HG03025 (cell line): Measurements from ENCODE around the gene ZNF620.
"Not testable (repeated sequence)": the region's sequence is repeated elsewhere in the genome, so short reads cannot be mapped to it uniquely, and the experiment has no call there.

Experiments
- ATAC-seq: cut with Tn5 transposase; IDR thresholded peaks from one replicate; pipeline ENCODE4 v1.9.1; 2021; ENCODE audit warnings: mild to moderate bottlenecking, moderate library complexity; ENCODE audit not compliant: unreplicated experiment, low FRiP score

ZNF620 gene

DNA sequence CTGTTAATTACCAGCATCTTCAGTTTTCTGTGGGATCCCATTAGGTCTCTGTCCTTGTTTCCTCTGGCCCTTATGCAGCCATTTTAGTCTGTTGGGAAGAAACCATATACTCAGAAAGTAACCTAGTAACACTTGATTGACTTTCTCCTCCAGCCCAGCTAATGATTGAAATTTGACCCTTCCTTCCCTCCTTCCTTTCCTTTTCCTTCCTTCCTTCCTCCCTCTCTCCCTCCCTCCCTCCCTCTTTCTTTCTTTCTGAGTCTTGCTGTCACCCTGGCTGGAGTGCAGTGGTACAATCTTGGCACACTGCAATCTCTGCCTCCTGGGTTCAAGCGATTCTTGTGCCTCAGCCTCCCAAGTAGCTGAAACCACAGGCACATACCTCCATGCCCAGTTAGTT lies 5.9 kb upstream of the ZNF620 start:
- no peak for ATAC-seq

GRCh38 chr3:40502034-40502433 lies 3.8 kb upstream of the ZNF620 start:
- ATAC-seq, result no peak

DNA sequence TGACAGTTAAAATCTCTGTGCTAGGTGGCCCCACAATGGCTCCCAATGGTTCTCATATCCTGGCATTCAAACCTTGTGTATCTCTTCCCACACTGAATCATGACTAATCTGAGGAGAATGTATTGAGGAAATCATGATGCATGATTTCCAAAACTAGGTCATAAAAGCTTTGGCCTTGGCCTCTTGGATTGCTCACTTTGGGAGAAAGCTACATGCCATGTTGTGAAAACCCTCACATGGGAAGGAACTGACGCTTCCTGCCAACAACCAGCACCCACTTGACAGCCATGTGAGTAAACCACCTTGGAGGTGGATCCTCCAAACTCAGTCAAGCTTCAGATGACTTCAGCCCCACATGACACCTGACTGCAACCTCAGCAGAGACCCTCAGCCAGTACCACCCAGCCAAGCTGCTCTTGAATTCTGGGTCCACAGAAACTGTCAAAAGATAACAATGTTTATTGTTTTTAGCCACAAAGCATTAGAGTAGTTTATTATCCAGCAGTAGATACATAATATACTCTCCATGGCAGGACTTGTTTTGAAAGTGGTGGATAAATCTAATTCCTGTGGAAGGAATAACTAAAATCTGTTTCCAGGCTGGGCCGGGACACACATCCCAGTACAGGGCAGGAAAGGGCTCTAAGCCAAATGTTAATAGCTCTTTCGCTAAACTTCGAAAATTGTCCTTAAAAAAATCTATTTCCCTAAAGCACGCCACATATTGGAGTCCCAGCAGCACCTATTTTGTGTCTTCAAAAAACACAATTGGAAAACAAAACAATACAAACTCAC lies 1.0 kb upstream of the ZNF620 start:
- ATAC-seq, result no peak

GRCh38 chr3:40511031-40511718 lies 5.3 kb downstream of the ZNF620 start:
- ATAC-seq, result no peak

GRCh38 chr3:40516201-40516600 lies 10.4 kb downstream of the ZNF620 start:
- ATAC-seq, result no peak

GRCh38 chr3:40518067-40518466 lies 12.2 kb downstream of the ZNF620 start:
- ATAC-seq, result no peak

DNA sequence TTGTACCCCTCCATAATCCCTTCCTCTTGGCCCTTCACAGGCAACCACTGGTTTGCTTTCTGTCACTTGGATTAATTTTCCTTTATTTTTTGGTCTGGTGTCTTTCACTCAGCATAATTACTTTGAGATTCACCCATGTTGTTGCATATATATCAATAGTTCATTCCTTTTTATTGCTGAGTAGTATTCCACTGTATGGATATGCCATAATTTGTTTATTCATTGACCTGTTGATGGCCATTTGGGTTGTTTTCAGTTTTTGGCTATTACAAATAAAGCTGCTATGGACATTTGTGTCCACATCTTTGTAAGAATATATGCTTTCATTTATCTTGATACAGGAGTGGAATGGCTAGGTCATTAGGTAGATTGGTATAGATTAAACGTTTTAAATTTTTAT lies 13.0 kb downstream of the ZNF620 start:
- ATAC-seq, result no peak

DNA sequence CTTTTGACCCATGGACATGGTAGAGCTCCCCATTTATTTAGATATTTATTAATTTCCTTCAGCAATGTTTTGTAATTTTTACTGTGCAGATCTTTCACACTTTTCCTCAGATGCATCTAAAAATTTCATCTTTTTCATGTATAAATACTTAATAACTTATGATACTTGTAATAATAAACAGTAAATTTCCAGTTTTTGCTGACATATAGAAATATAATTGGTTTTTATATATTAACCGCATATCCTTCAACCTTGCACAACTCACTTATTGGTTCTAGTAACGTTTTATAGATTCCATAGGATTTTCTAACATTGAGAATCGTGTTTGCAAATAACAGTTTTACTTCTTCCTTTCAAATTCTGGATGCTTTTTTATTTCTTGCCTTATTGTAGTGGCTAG lies 15.4 kb downstream of the ZNF620 start:
- ATAC-seq, result no peak

DNA sequence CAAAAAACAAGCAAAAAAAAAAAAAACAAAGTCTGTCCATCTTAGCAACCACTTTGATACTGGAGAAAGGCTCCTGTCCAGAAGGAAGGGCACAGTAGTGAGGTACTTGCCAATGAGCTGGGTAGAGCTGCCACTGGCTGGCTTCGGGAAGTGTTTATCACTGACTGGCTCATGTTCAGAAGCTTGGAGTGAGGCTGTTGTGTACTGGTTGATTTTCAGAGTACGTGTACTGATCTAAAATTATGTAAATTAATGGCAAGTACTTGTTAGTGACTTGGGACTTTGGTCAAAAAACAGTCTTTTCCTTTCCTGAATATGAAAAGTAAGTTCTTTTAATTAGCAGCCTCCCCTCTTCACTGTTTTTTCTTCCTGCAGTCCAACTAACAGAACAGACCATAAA lies 17.9 kb downstream of the ZNF620 start:
- no peak for ATAC-seq

GRCh38 chr3:40524222-40524567 lies 18.4 kb downstream of the ZNF620 start:
- ATAC-seq, result no peak

DNA sequence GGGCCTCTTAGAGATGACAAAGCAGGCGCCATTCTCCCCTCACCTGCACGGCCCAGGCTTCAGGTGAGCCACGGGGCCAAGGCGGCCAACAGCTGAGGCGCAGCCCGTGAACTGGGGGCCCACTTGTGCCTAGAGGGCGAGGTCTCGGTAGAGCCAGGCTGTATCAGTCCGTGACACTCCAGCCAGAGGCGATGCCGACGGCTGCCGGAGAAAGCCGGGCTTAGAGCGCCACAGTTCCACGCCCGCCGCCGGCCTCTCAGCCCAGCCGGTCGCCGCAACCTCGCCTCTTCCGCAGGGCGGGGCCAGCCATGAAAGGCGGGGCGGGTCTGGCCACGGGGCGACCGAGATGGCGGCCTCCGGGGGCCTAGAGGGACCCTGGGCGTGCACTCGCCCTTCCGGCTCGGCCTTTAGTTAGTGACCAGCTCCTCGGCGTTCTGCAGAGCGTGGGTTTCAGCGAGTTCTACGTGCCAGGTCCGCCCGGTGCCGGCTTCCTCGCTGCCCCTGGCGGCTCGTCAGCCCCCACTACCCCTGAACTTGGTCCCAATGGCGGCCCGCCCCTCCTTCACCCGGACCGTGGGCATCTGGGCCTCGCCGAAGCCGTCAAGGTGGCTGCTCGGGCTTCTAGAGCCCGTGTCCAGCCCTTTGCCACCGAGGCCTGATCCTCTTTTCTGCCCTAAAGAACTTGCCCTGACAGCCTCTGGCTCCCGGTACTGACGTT lies 18.9 kb downstream of the ZNF620 start, which contains the start of gene ZNF621:
ZNF621 (plus strand) TSS at position 393 of the 718 bp plus-strand sequence. CDS start 881 bp downstream, outside the sequence.
- peak; percentile 93 for ATAC-seq

DNA sequence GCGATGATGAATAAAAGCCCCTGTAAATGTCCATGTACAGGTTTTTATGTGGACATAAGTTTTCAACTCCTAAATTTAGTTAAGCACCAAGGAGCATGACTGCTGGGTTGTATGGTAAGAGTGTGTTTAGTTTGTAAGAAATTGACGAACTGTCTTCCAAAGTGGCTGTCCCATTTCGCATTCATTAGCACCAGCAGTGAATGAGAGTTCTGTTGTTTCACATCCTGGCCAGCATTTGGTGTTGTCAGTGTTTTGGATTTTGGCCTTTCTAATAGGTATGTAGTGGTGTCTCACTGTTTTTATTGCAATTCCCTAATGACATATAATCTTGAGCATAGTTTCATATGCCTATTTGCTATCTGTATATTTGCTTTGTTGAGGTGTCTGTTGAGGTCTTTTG lies 22.6 kb downstream of the ZNF620 start:
- ATAC-seq, result no peak

- ATAC-seq, result no peak
Observed at GRCh38 chr3:40532252-40532651, 26.4 kb downstream of the ZNF620 start.

- no peak for ATAC-seq
Observed at GRCh38 chr3:40534283-40534682, 28.4 kb downstream of the ZNF620 start.

DNA sequence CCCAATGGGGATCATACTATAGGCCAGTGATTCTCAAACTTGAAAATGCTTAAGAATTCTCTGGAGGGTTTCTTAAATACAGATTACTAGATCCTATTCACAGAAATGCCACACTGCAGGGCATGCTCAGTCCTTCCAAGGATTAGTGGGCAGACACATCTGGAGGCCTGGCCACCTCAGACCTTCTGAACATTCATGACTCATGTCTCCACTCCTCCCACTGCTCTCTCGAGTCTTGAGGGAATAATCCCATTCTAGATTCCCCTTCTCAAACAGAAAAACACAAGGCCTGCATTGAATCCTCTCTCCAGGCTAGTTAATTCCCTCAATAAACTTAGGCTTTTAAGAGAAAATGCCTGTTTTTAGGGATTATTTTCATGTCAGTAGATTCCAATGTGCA lies 41.0 kb downstream of the ZNF620 start:
- no peak for ATAC-seq

GRCh38 chr3:40550167-40550566 lies 44.3 kb downstream of the ZNF620 start:
- ATAC-seq, result no peak

DNA sequence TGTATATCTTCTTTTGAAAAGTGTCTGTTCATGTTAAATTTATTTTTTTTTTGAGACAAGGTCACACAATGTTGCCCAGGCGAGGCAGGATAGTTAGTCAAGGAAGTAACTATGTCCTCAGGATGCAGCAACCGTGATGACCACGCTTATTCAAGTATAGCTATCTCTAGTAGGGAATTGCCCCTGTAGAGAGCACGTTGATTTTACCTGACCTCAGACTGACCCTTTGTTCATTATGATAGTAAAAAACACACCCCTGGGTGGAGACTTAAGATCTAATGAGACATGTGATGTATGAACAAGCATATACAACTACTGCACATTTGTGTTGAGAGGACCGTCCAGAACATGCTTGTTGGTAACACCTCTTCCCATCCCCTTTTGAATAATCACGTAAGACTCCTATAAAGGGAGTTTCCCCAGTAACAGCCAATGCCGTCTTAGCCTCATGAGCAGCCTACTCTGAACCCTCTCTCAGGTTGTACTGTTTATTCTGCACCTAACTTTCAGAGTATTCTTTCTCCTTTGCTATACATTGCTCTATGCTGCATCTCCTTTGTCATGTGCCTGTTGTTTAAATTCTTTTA lies 51.8 kb downstream of the ZNF620 start:
- no peak for ATAC-seq

DNA sequence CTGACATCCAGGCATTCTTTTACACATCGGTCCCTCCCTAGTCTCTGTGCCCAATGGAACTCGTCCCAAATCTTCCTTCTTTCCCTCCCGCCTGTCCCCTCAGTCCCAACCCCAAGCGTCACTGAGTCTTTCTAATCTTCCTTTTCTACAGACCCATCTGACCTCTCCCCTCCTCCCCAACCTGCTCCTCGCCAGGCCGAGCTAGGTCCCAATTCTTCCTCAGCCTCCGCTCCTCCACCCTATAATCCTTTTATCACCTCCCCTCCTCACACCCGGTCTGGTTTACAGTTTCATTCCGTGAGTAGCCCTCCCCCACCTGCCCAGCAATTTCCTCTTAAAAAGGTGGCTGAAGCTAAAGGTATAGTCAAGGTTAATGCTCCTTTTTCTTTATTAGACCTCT lies 56.6 kb downstream of the ZNF620 start:
- not testable (repeated sequence) for ATAC-seq

- not testable (repeated sequence) for ATAC-seq
Observed at GRCh38 chr3:40565629-40566028, 59.8 kb downstream of the ZNF620 start.

- ATAC-seq, result peak; percentile 63
Observed at GRCh38 chr3:40566694-40567093, 60.9 kb downstream of the ZNF620 start.
